Activated CD4-positive, alpha-beta T cell treated with anti-CD3 and anti-CD28 coated beads, Interleukin-2, amount 50 U/mL, for 48 hours (primary cell): Measurements from ENCODE around the gene CBX7.
"Not testable (repeated sequence)": the region's sequence is repeated elsewhere in the genome, so short reads cannot be mapped to it uniquely, and the experiment has no call there.

Experiments
- DNase-seq, 2 experiments: peaks; one replicate each; pipeline ENCODE4 v3.0.0-alpha.2; 2020

The CBX7 gene

DNA sequence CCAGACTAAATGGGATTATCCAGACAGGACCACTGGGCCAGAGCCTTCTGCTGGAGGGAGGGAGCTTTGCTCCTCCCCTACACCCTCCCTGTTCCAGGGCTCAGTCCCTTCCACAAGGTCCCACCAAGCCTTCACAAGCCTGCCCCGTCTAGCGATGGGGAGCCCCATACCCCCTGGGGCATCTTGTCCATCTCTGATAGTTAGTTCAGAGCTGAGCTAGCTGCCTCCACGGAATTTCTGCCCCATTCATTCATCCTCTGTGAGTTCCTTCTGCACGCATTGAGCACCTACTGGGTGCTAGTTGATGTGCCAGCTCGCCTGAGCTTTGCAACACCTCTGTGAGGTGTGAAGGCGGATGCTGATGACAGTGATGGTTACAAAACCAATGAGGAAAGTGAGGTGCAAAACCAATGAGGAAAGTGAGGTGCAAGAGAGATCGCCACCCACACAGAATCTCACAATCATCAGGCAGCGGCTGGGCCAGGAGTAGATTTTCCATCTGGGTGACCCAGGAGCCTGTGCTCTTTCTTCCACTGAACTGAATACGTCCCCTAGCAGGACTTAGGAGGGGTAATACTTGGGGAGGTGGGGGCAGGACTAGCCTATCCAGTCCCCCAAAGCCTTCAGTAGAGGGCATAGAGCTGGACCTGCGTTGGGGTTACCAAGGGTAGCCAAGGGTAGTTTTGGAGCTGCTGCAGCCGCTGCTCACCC lies 21.5 kb upstream of the CBX7 start:
- DNase-seq: peak in 1 of 2 experiments; percentile 32

DNA sequence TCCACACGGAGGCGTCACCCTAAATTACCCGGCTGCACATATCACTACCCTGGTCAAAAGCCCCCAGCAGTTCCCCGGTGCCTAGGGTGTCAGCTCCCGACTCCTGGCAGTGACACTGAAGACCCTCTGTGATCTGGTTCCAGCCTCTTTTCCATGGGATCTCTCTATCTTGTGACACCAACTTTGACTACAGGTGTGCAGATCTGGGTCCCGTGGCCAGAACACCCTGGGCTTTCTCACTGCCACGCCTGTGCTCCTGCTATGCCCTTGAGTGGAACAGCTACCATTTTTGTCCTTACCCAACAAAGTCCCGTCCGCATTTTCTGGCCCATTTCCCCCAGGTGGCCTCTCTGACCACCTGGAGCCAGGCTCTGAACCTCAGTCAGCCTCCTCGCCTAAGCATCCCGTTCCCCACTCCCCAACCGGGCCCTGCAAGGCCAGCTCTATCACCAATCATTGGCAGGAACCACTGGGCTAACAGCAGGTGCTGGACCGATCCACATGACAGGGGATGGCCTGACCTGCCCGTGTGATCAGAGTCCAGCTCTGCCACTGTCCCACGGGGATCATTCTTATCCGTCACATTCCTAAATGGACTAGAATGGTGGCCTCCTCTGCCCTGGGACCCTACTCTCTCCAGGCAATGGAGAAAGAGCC lies 20.7 kb upstream of the CBX7 start:
- DNase-seq: no peak

DNA sequence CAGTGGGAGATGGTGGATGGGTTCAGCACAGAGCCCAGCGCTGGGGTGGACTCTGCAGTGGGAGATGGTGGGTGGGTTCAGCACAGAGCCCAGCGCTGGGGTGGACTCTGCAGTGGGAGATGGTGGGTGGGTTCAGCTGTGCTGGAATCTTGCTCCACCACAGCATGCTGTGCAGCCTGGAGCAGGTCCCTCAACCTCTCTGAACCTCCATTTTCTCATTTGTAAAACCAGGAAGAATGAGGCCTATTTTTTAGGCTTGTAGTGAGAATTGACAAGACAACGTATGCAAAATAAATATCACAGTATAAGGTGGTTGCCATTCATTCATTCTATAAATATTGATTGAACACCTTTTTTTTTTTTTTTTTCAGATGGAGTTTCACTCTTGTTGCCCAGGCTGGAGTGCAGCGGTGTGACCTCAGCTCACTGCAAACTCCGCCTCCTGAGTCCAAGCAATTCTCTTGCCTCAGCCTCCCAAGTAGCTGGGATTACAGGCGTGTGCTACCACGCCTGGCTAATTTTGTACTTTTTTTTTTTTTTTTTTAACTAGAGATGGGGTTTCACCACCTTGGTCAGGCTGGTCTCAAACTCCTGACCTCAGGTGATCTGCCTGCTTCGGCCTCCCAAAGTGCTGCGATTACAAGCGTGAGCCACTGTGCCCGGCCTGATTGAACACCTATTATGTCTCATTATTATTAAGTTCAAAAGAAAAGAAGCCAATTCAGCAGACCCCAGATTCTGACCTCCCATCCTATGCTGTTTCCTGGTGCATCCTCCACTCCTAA lies 20.0 kb upstream of the CBX7 start:
- DNase-seq: not testable (repeated sequence)

DNA sequence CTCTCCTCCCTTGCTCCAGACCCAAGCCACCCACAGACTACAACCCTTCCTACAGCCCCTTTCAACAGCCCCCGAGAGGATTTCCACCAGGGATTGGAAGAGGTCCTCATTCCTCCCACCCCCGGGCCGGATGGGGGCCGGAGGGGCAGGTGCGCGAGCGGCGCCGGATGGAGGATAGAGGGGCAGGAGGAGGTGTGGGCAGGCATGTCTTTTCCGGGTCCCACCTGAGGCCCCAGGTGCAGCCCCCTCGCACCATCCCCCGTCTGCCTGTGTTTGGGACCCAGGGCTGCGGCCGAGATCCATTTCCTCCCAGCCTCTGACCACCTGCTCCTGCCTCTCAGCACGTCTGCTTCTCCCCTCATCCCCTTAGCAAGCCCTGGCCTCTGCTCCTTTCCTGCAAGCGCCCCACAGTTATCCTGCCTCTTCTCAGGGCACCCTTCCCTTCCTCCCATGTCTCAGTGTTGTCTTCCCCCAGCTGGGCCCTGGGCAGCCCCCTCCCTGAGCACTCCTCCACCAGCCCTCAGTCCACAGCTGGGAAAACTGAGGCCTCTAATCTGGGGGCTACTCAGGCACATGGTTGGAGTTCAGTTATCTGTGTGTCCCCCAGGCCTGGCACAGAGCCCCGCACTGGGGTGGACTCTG lies 19.3 kb upstream of the CBX7 start:
- DNase-seq: no peak

GRCh38 chr22:39170825-39171622 lies 18.5 kb upstream of the CBX7 start:
- DNase-seq: peak; percentile 88 to 90

DNA sequence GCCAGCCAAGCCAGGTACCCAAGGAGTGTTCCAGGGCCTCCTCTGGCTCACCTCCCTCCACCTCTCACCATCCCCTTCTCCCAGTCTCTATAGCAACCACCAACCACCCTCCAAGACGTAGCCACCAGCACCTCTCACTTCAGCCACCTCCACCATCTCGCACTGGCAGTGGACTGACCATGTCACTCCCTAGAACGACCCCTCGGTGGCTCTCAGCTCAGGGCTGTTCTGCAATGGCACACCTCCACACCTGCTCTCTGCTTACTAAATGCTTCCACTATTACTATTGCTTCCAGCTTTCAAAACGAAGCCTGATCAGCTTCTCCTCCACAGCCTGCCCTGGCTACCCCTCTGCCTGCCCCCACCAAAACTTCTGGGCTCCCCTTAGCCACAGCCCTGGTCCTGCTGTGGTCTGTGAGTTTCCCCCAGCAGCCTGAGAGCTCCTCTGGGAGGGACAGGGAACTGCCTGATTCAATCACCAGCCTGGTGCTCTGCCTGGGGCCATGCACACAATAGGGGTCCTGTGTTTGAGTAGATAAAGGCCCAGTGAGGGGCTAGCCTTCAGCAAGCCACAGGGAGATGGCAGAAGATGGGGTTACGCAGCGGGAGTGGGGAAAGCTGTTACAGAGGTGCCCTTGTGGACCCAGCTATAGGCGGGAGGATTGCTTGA lies 17.5 kb upstream of the CBX7 start:
- no peak for DNase-seq

DNA sequence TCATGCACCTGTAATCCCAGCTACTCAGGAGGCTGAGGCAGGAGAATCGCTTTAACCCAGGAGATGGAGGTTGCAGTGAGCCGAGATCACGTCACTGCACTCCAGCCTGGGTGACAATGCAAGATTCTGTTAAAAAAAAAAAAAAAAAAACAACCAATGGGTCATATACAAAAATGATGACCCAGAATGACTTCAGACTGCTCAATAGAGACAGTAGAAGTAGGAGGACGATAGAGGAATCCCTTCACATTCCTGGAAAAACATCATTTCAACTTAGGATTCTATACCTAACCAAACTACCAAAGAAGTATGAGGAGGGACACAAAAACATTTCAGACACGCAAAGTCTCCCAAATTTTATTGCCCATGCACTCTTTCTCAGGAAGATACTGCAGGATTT lies 14.1 kb upstream of the CBX7 start:
- no peak for DNase-seq

DNA sequence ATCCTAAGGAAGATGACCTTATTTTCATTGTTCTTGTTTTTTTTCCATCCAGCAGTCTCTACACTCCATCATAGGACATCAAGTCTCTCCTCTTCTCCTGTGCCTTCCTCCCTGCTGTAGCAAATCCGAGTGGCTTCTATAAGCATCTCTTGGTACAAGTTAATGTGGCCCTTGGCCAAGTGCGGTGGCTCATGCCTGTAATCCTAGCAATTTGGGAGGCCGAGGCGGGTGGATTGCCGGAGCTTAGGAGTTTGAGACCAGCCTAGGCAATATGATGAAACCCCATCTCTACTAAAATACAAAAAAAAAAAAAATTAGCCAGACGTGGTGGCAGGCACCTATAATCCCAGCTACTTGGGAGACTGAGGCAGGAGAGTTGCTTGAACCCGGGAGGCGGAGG lies 3.6 kb upstream of the CBX7 start:
- DNase-seq: not testable (repeated sequence)

GRCh38 chr22:39155421-39155820 lies 2.9 kb upstream of the CBX7 start:
- no peak for DNase-seq

GRCh38 chr22:39153220-39153717 lies 789 bp upstream of the CBX7 start:
- peak in 1 of 2 experiments; percentile 18 for DNase-seq

DNA sequence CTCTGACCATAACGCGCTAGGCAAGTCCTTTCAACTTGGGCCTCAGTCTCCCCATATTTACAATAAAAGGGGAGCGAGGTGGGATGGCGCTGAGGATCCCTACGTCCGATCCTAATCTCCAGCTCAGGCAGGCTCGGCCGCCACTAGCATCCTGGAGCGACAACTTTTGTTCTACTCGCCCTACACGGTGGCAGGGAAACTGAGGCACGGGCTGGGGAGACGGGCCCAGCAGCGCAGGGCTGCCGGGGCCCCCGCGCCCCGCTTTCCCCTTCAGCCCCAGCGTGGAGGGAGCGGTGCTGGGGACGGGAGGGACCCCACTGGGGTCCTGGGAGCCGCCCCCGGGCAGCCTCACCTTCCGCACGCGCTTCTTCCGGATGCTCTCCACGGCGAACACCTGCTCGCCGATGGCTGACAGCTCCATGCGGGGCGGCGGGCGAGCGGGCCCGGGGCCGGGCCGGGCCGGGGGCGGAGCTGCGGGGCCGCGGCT lies 413 bp downstream of the CBX7 start:
- no peak for DNase-seq

DNA sequence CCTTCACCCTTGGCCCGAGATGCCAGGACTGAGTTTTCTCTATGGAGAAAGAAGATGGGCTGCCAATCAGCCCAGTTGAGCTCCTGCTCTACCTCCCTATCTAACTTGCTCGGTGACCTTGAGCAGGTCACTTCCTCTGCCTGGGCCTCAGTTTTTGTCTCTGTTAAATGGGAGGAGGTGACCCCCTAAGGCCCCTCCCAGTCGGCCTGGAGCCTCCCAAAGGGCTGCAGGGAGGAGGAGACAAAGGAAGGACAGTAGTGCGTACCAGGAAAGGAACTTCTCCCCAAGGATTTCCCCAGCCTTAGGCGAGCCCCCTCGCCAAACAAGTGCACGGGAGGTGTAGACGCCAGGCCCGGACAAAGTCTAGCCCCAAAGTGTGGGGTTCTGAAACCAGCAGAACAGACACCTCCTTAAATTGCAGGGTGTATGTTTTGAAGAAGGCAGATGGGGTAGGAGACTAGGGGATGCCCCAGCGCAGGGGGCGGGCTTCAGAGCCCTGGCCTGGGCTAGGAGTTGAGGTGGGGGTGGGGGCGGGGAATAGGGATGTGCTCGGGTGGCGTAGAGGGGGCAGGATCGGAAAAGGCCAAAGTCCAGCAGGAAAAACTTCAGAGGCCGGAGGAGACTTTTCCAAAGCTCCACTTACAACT lies 1.0 kb downstream of the CBX7 start:
- no peak for DNase-seq

GRCh38 chr22:39150848-39151215 lies 1.6 kb downstream of the CBX7 start:
- no peak for DNase-seq

DNA sequence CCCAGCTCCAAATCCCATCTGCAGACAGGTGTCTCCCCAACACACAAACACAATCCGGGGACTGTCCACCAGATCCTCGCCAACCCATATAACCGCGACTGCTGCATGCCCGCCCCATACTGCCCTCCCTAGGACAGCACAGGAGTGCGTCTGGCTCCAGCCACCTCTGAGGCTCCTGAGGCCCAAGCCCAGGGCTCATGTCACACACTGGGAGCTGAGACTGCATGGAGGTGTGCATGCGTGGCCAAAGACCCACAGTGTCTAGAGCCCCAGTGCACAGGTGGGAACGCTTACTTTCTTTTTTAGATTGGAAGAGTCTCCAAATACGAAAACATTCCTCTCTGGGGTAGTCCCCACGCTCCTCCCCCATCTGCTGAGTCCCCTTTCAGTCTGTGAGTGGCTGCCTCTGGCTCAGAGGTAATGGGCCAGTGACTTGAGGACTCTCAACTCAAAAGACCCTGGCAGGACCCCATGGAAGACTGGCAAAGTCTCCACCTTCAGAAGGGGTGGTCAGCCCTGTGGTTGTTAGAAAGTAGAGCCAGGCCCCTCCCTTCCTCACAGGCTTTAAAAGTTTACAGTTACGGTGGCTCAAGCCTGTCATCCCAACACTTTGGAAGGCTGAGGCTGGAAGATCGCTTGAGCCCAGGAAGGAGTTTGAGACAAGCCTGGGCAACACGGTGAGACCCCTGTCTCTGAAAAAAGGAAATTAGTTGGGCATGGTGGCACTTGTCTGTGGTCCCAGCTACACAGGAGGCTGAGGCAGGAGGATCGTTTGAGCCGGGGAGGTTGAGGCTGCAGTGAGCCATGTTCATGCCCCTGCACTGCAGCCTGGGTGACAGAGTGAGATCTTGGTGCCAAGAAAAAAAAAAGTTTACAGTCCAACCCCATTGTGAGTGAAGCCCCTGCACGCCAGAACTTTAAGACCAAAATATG lies 2.3 kb downstream of the CBX7 start:
- no peak for DNase-seq

DNA sequence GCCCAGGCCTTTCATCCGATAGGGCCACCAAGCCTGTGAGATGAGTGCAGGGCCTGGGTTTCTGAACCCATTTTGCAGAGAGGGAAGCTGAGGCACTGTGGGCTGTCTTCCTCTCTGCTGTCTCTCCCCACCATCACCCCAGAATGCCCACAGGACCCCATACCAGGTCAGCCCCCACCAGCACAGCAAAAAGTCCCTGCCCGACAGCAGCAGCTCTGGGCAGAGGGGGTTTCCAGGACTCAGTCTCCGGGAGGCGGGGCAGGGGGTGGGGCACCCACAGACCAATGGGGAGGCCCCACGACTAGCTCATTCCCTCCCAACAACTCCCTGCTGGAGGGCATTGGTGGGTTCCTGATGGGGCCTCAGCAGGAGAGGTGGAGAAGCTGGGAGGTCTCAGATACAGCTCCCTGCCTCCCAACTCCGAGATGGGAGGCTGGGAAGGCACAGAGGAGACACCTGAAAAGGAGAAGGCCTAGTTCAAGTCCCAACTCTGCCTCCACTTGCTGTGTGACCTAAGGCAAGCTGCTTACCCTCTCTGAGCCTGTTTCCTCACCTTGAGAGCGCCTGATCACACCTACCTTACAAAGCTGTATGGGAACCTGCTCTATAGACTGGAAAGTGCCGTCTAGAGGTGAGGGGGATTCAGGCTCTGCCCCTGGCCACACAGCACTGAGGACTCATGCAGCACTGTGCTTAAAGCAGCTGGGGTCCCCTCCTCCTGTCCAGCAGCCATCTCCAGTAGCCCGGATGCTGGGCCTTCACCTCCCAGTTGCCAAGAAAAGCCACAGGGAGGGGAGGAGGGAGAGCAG lies 3.5 kb downstream of the CBX7 start:
- DNase-seq: peak; percentile 71 to 76

DNA sequence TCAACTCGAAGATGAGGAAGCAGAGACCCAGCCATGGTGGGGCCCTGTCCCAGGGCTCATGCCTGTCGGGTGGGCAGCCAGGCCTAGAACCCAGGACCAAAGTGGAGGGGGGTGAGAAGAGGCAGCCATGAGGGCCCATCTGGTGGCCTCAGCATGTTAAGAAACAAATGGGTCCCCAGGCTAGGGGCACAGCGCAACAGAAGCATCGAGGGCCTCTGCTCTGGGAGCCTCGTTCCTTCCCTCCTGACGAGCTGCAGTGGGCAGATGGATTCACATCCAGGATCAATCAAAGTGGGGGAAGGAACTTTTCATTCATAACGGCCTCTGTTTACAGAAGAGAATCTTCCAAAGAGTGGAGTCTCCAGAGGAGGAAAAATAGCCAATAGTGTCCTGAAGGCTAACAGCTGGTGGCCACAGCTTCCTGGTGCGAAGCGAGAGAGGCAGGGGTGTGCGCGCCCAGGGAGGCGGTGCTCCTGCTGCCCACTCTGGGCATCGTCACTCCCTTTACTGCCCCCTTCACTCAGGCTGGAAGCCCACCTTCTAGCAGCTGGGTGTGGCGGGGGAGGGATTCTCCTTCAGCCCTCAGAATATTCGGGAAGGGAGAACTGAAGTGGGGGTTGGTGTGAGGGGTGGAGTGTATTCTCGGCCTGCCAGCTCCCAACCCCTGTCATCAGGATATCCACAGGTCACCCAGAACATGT lies 4.3 kb downstream of the CBX7 start:
- DNase-seq: no peak

DNA sequence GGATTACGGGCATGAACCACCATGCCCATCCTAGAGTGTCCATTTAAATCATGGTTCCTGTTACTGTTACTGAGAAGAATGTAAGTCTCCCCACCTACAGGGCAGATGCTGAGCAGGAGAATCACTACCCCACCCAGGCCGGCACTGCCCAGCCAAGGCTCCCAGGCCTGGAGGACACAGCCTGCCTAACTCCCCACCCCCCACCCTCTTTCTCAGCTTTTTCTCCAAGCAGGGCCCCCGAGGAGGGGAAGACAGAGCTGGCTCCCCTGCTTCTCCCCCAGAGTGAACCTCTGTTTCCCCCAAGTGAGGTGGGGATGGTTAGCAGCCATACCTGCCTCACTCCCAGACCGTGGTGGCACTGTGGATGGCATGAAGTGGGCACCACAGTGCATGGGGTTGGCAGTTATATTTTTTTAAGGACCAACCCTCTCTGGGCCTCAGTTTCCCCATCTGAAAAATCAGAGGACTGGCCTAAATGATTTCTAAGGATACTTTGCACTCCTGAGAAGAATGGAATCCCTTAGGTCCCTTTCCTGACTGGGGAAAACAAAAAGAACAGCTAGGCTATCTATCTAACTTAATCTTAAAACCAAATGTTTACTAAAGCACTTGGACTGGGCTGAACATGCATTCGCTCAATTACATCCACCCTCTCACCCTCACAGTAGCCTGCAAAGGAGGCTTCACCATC lies 5.0 kb downstream of the CBX7 start:
- DNase-seq: no peak
